Measurements from ENCODE around the gene FLT3. TPM values are rescaled to one million over a fixed set of nuclear protein-coding genes. Genes with fewer than 3 reads are reported as not detected.
"Not testable (repeated sequence)": the region's sequence is repeated elsewhere in the genome, so short reads cannot be mapped to it uniquely, and the experiment has no call there.

Gene FLT3
- total and polyA plus RNA-seq, 2 donors (not counting 1 experiment from before 2014, with no cell fraction given): 0.13 to 0.42 TPM

DNA sequence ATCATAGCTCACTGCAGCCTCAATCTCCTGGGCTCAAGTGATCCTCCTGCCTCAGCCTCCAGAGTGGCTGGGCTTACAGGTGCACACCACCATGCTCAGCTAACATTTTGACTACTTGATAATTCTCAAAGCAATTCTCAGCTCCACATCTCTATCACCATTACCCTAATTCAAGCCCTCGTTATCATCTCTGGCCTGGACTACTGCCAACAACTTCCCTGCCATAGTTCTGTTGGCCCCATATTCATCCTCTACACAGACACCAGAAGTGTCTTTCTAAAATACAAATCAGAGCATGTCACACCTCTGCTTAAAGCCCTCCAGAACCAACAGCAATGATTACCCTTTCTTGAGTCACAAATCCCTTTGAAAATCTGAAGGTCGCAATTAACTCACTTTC, 7.9 kb downstream of the FLT3 start:
- peaks cover 0 to 8% (median 0%) of the 10 kb centered on the region in 3 donors for H3K9me3 ChIP-seq (ENCODE audit: control extremely low read depth in 1 of 3, control insufficient read depth in 2 of 3, insufficient read depth in 1 of 3, low read length in 2 of 3)
- Mint-ChIP-seq H3K9me3 (ENCODE audit: insufficient read depth) (no peaks in the 10 kb centered on the region), H3K4me1 (peaks cover 8% of the 10 kb centered on the region), H3K27ac (no peak overlapping the region), H3K4me3 (no peak overlapping the region), H3K27me3 (peaks cover 10% of the 10 kb centered on the region)
- POLR2A ChIA-PET: no interaction called here
- no peak for TF ChIP-seq CTCF (IDR thresholded peaks at IDR 0.05)
- TF ChIP-seq EZH2 (IDR thresholded peaks at IDR 0.05; ENCODE audit: borderline replicate concordance, insufficient read depth, low read depth, low read length, poor library complexity, severe bottlenecking): no peak
- WGBS (ENCODE audit: insufficient coverage): 79% methylated on average over 2 of the region's 2 CpGs
- intact Hi-C loops (cut with micrococcal nuclease): no loop called here
- H3K9ac ChIP-seq (ENCODE audit: low read length): no peak overlapping the region
- H3K4me2 ChIP-seq (replicated peaks; ENCODE audit: low read depth, low read length, poor library complexity, severe bottlenecking): no peak overlapping the region
- no peaks in the 10 kb centered on the region for H3K36me3 ChIP-seq (replicated peaks in 1 of 2; ENCODE audit: control extremely low read depth in 1 of 2, control insufficient read depth in 1 of 2, extremely low read depth in 1 of 2, insufficient read depth in 2 of 2, low read length in 1 of 2)
- no peak overlapping the region for H3K27ac ChIP-seq (ENCODE audit: low read length in 2 of 2)
- DNase-seq (no peak), ATAC-seq (ENCODE audit: low read depth) (no peak)
- no peaks in the 10 kb centered on the region for H4K20me1 ChIP-seq (ENCODE audit: control insufficient read depth, insufficient read depth, low read length, poor library complexity, severe bottlenecking)
- no peaks in the 10 kb centered on the region for H3K79me2 ChIP-seq (ENCODE audit: control insufficient read depth, insufficient read depth, low read length)
- H3K27me3 ChIP-seq (replicated peaks in 1 of 4; ENCODE audit: control extremely low read depth in 1 of 4, control insufficient read depth in 3 of 4, insufficient read depth in 4 of 4, low read length in 3 of 4): peaks cover 0 to 3% (median under 1%) of the 10 kb centered on the region in 4 experiments
- CTCF ChIA-PET: interaction anchor here (0.8 kb wide), 1 partner anchor 1548 kb away, joined by 4 read pairs; no protein-coding TSS in a partner anchor
- H3K4me3 ChIP-seq (ENCODE audit: control extremely low read depth in 1 of 5, extremely low read depth in 1 of 5, insufficient read depth in 1 of 5, low read depth in 2 of 5, low read length in 4 of 5): no peak overlapping the region
- H2AFZ ChIP-seq (ENCODE audit: insufficient read depth, low read depth, low read length, poor library complexity, severe bottlenecking): no peak overlapping the region
- H3K4me1 ChIP-seq (ENCODE audit: control insufficient read depth in 2 of 2, insufficient read depth in 2 of 2, low read length in 2 of 2): peaks cover 10 to 13% of the 10 kb centered on the region in 2 donors

DNA sequence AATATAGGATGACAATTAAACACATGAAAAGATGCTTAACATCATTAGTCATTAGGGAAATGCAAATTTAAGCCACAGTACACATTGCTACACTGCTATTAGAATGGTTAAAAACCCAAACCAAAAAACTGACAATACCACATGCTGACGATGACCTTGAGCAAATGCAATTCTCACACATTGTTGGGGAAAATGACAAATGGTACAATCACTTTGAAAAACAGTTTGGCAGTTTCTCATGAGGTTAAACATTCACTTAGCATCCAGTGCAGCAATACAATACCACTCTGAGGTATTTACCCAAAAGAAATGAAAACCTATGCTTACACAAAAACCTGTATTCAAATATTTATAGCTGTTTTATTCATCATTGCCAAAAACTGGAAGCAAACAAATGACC, 11.3 kb downstream of the FLT3 start:
- Mint-ChIP-seq H3K4me1 (peaks cover 7% of the 10 kb centered on the region), H3K4me3 (no peak overlapping the region), H3K27ac (no peak overlapping the region), H3K27me3 (no peaks in the 10 kb centered on the region), H3K9me3 (ENCODE audit: insufficient read depth) (no peaks in the 10 kb centered on the region)
- no peak overlapping the region for H3K4me2 ChIP-seq (replicated peaks; ENCODE audit: low read depth, low read length, poor library complexity, severe bottlenecking)
- no peak overlapping the region for H2AFZ ChIP-seq (ENCODE audit: insufficient read depth, low read depth, low read length, poor library complexity, severe bottlenecking)
- peaks cover 6% of the 10 kb centered on the region in 2 donors for H3K4me1 ChIP-seq (ENCODE audit: control insufficient read depth in 2 of 2, insufficient read depth in 2 of 2, low read length in 2 of 2)
- no peaks in the 10 kb centered on the region for H4K20me1 ChIP-seq (ENCODE audit: control insufficient read depth, insufficient read depth, low read length, poor library complexity, severe bottlenecking)
- no peak for DNase-seq
- H3K36me3 ChIP-seq (replicated peaks in 1 of 2; ENCODE audit: control extremely low read depth in 1 of 2, control insufficient read depth in 1 of 2, extremely low read depth in 1 of 2, insufficient read depth in 2 of 2, low read length in 1 of 2): no peaks in the 10 kb centered on the region
- no peaks in the 10 kb centered on the region for H3K79me2 ChIP-seq (ENCODE audit: control insufficient read depth, insufficient read depth, low read length)
- CTCF ChIA-PET: no interaction called here
- H3K27ac ChIP-seq (ENCODE audit: low read length in 2 of 2): no peak overlapping the region
- H3K9me3 ChIP-seq (ENCODE audit: control extremely low read depth in 1 of 3, control insufficient read depth in 2 of 3, insufficient read depth in 1 of 3, low read length in 2 of 3): peaks cover 0 to 8% (median 0%) of the 10 kb centered on the region in 3 donors
- no peak overlapping the region for H3K9ac ChIP-seq (ENCODE audit: low read length)
- WGBS (ENCODE audit: insufficient coverage): no CpG with 5 or more reads among the region's 1 CpG
- POLR2A ChIA-PET: no interaction called here
- intact Hi-C loops (cut with micrococcal nuclease): no loop called here
- TF ChIP-seq EZH2 (IDR thresholded peaks at IDR 0.05; ENCODE audit: borderline replicate concordance, insufficient read depth, low read depth, low read length, poor library complexity, severe bottlenecking) (no peak), CTCF (IDR thresholded peaks at IDR 0.05) (no peak)
- H3K27me3 ChIP-seq (replicated peaks in 1 of 4; ENCODE audit: control extremely low read depth in 1 of 4, control insufficient read depth in 3 of 4, insufficient read depth in 4 of 4, low read length in 3 of 4): no peaks in the 10 kb centered on the region
- H3K4me3 ChIP-seq (ENCODE audit: control extremely low read depth in 1 of 5, extremely low read depth in 1 of 5, insufficient read depth in 1 of 5, low read depth in 2 of 5, low read length in 4 of 5): no peak overlapping the region
- ATAC-seq (ENCODE audit: low read depth): no peak

- H3K4me1 ChIP-seq (ENCODE audit: control insufficient read depth in 2 of 2, insufficient read depth in 2 of 2, low read length in 2 of 2); CTCF ChIA-PET; H3K27ac ChIP-seq (ENCODE audit: low read length in 2 of 2); H3K9me3 Mint-ChIP-seq (ENCODE audit: insufficient read depth); H3K27me3 ChIP-seq (replicated peaks in 1 of 4; ENCODE audit: control extremely low read depth in 1 of 4, control insufficient read depth in 3 of 4, insufficient read depth in 4 of 4, low read length in 3 of 4); H3K4me1 Mint-ChIP-seq; ATAC-seq (ENCODE audit: low read depth); DNase-seq; POLR2A ChIA-PET; H2AFZ ChIP-seq (ENCODE audit: insufficient read depth, low read depth, low read length, poor library complexity, severe bottlenecking); H3K79me2 ChIP-seq (ENCODE audit: control insufficient read depth, insufficient read depth, low read length); H3K4me2 ChIP-seq (replicated peaks; ENCODE audit: low read depth, low read length, poor library complexity, severe bottlenecking); H3K4me3 ChIP-seq (ENCODE audit: control extremely low read depth in 1 of 5, extremely low read depth in 1 of 5, insufficient read depth in 1 of 5, low read depth in 2 of 5, low read length in 4 of 5); H3K36me3 ChIP-seq (replicated peaks in 1 of 2; ENCODE audit: control extremely low read depth in 1 of 2, control insufficient read depth in 1 of 2, extremely low read depth in 1 of 2, insufficient read depth in 2 of 2, low read length in 1 of 2); H3K4me3 Mint-ChIP-seq; intact Hi-C loops (cut with micrococcal nuclease); H3K27ac Mint-ChIP-seq; H3K9me3 ChIP-seq (ENCODE audit: control extremely low read depth in 1 of 3, control insufficient read depth in 2 of 3, insufficient read depth in 1 of 3, low read length in 2 of 3); H3K27me3 Mint-ChIP-seq; H4K20me1 ChIP-seq (ENCODE audit: control insufficient read depth, insufficient read depth, low read length, poor library complexity, severe bottlenecking); H3K9ac ChIP-seq (ENCODE audit: low read length): not testable (repeated sequence)
- 96% methylated on average over 2 of the region's 2 CpGs for WGBS (ENCODE audit: insufficient coverage)
Measured at GRCh38 chr13:28077820-28078219, 22.6 kb downstream of the FLT3 start.
